ENCODE results near the gene LKAAEAR1. TPM values are rescaled to one million over a fixed set of nuclear protein-coding genes. Genes with fewer than 3 reads are reported as not detected.

The LKAAEAR1 gene
- total and polyA plus RNA-seq, 2 of the 13 experiments (the other 11 are each of a cell fraction or from before 2014, with no cell fraction given) = not detected

DNA sequence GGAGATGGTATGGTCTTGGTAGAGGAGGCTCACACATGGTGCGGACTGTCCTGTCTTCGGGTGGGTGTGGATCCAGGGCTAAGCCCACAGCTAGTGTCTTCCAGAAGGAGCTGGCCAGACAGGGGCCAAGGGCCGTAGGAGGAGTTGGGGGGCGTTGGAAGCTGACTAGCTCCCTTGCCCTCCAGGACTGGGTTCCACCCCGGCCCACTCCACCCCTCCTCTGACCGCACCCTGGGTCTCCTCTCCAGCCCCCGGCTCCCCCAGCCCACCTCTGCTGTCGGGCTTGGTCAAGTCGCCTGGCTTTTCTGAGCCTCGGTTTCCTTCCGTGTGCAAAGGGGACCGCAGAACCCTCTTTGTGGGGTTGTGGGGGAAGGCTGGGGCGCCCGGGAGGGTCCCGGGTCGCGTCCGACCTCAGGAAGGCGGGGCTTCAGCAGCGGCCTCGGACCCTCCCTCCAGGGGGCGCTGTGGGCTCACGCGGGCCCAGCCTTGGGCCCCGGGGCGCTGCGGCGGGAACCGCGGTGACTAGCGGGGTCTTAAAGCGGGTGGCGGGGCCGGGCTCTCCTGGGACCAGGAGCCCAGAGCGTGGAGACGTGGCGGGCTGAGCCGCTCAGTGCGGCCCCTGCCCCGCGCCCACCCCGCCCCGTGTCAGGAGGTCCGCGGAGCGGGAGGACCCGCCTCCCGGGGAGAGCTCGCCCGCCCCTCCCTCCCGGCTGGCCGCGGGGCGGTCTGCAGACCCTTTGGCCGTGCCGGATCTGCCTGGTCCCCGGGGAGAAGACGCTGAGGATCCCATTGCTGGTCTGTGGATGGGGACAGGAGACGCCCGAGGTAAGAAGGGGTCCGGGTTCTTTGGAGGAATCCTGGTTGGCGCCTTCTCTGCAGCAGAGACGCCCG lies 17.8 kb upstream of the LKAAEAR1 start (continued):
- TF ChIP-seq KLF12 (CRISPR knock-in tag; IDR thresholded peaks at IDR 0.05; ENCODE audit: borderline replicate concordance) = no peak
- TF ChIP-seq ZNF468 (CRISPR knock-in tag; IDR thresholded peaks at IDR 0.05) = no peak
- no peak for TF ChIP-seq ZNF331 (CRISPR knock-in tag; IDR thresholded peaks at IDR 0.05)
- no peak for TF ChIP-seq ZNF772 (CRISPR knock-in tag; IDR thresholded peaks at IDR 0.05)
- TF ChIP-seq, protein P1, sequence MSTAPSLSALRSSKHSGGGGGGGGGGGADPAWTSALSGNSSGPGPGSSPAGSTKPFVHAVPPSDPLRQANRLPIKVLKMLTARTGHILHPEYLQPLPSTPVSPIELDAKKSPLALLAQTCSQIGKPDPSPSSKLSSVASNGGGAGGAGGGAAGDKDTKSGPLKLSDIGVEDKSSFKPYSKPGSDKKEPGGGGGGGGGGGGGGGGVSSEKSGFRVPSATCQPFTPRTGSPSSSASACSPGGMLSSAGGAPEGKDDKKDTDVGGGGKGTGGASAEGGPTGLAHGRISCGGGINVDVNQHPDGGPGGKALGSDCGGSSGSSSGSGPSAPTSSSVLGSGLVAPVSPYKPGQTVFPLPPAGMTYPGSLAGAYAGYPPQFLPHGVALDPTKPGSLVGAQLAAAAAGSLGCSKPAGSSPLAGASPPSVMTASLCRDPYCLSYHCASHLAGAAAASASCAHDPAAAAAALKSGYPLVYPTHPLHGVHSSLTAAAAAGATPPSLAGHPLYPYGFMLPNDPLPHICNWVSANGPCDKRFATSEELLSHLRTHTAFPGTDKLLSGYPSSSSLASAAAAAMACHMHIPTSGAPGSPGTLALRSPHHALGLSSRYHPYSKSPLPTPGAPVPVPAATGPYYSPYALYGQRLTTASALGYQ (CRISPR knock-in tag; IDR thresholded peaks at IDR 0.05) = no peak
- TF ChIP-seq SOX6 (IDR thresholded peaks at IDR 0.05) = no peak
- no peak for TF ChIP-seq SOX6 (CRISPR knock-in tag; IDR thresholded peaks at IDR 0.05)
- TF ChIP-seq ZNF432 (CRISPR knock-in tag; IDR thresholded peaks at IDR 0.05; ENCODE audit: borderline replicate concordance) = no peak
- TF ChIP-seq, protein P2, sequence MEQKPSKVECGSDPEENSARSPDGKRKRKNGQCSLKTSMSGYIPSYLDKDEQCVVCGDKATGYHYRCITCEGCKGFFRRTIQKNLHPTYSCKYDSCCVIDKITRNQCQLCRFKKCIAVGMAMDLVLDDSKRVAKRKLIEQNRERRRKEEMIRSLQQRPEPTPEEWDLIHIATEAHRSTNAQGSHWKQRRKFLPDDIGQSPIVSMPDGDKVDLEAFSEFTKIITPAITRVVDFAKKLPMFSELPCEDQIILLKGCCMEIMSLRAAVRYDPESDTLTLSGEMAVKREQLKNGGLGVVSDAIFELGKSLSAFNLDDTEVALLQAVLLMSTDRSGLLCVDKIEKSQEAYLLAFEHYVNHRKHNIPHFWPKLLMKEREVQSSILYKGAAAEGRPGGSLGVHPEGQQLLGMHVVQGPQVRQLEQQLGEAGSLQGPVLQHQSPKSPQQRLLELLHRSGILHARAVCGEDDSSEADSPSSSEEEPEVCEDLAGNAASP (CRISPR knock-in tag; IDR thresholded peaks at IDR 0.05; ENCODE audit: borderline replicate concordance) = peak; percentile 41; the same call in 1 of the 2 replicates
- peak; percentile 42; the same call in 1 of the 2 replicates for TF ChIP-seq MTA1 (CRISPR knock-in tag; IDR thresholded peaks at IDR 0.05; ENCODE audit: borderline replicate concordance)
- TF ChIP-seq ZNF10 (CRISPR knock-in tag; IDR thresholded peaks at IDR 0.05; ENCODE audit: borderline replicate concordance, low read depth) = no peak
- TF ChIP-seq ZFP36 (IDR thresholded peaks at IDR 0.05; ENCODE audit: borderline replicate concordance, low read depth, low read length, partially characterized antibody) = no peak
- no peak for TF ChIP-seq ATAD3A (CRISPR knock-in tag; IDR thresholded peaks at IDR 0.05)
- no peak for TF ChIP-seq CBX5 (CRISPR knock-in tag; IDR thresholded peaks at IDR 0.05; ENCODE audit: borderline replicate concordance)
- TF ChIP-seq, protein P3, sequence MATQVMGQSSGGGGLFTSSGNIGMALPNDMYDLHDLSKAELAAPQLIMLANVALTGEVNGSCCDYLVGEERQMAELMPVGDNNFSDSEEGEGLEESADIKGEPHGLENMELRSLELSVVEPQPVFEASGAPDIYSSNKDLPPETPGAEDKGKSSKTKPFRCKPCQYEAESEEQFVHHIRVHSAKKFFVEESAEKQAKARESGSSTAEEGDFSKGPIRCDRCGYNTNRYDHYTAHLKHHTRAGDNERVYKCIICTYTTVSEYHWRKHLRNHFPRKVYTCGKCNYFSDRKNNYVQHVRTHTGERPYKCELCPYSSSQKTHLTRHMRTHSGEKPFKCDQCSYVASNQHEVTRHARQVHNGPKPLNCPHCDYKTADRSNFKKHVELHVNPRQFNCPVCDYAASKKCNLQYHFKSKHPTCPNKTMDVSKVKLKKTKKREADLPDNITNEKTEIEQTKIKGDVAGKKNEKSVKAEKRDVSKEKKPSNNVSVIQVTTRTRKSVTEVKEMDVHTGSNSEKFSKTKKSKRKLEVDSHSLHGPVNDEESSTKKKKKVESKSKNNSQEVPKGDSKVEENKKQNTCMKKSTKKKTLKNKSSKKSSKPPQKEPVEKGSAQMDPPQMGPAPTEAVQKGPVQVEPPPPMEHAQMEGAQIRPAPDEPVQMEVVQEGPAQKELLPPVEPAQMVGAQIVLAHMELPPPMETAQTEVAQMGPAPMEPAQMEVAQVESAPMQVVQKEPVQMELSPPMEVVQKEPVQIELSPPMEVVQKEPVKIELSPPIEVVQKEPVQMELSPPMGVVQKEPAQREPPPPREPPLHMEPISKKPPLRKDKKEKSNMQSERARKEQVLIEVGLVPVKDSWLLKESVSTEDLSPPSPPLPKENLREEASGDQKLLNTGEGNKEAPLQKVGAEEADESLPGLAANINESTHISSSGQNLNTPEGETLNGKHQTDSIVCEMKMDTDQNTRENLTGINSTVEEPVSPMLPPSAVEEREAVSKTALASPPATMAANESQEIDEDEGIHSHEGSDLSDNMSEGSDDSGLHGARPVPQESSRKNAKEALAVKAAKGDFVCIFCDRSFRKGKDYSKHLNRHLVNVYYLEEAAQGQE (IDR thresholded peaks at IDR 0.05; ENCODE audit: borderline replicate concordance in 1 of 2, low read depth in 1 of 2, low read length in 2 of 2) = no peak
- no peak for TF ChIP-seq ZMYM2 (CRISPR knock-in tag; IDR thresholded peaks at IDR 0.05)
- TF ChIP-seq, protein P4, sequence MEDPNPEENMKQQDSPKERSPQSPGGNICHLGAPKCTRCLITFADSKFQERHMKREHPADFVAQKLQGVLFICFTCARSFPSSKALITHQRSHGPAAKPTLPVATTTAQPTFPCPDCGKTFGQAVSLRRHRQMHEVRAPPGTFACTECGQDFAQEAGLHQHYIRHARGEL (CRISPR knock-in tag; IDR thresholded peaks at IDR 0.05) = no peak
- TF ChIP-seq MYNN (CRISPR knock-in tag; IDR thresholded peaks at IDR 0.05; ENCODE audit: low read depth) = no peak
- TF ChIP-seq FOXK2 (IDR thresholded peaks at IDR 0.05) = no peak
- no peak for TF ChIP-seq HHEX (CRISPR knock-in tag; IDR thresholded peaks at IDR 0.05)
- TF ChIP-seq HMG20B (CRISPR knock-in tag; conservative IDR thresholded peaks at IDR 0.05) = no peak

Measured in HepG2 (cell line).